Parathyroid adenoma (tissue), 2 donors: ENCODE results near the gene GNG12.

Experiments used
- H2AFZ ChIP-seq: fragments of 300-600 bp; sonication (generic); one replicate; pipeline ENCODE4 v1.7.0; 2017; ENCODE audit warnings: antibody characterized with exemption, mild to moderate bottlenecking
- H3K27ac ChIP-seq: fragments of 300-600 bp; sonication (generic); one replicate; pipeline ENCODE4 v1.7.0; 2017
- H3K27me3 ChIP-seq: fragments of 300-600 bp; sonication (generic); one replicate; pipeline ENCODE4 v1.7.0; 2017; ENCODE audit warnings: low read length; ENCODE audit not compliant: control insufficient read depth, insufficient read depth
- H3K36me3 ChIP-seq: fragments of 300-600 bp; sonication (generic); one replicate; pipeline ENCODE4 v1.7.0; 2017; ENCODE audit warnings: low read length; ENCODE audit not compliant: control insufficient read depth, insufficient read depth
- H3K4me1 ChIP-seq: fragments of 300-600 bp; sonication (generic); one replicate; pipeline ENCODE4 v1.7.0; 2017; ENCODE audit warnings: control low read depth
- H3K4me2 ChIP-seq: fragments of 300-600 bp; sonication (generic); one replicate; pipeline ENCODE4 v1.7.0; 2017; ENCODE audit warnings: low read length
- H3K4me3 ChIP-seq: fragments of 300-600 bp; sonication (generic); one replicate; pipeline ENCODE4 v1.7.0; 2017; ENCODE audit warnings: low read depth, low read length
- H3K79me2 ChIP-seq: fragments of 300-600 bp; sonication (generic); one replicate; pipeline ENCODE4 v1.7.0; 2017; ENCODE audit warnings: control low read depth
- H3K9ac ChIP-seq: fragments of 300-600 bp; sonication (generic); one replicate; pipeline ENCODE4 v1.7.0; 2017; ENCODE audit warnings: mild to moderate bottlenecking
- H3K9me3 ChIP-seq: fragments of 300-600 bp; sonication (generic); one replicate; pipeline ENCODE4 v1.7.0; 2017; ENCODE audit warnings: low read length; ENCODE audit not compliant: control insufficient read depth
- TF ChIP-seq, protein P1 (sequence below): fragments of 300-600 bp; sonication (generic); IDR thresholded peaks from one replicate; pipeline ENCODE4 v1.7.0; 2017; ENCODE audit warnings: antibody characterized with exemption, mild to moderate bottlenecking
- donor health status: primary hyperparathyroidism.

GNG12 gene

DNA sequence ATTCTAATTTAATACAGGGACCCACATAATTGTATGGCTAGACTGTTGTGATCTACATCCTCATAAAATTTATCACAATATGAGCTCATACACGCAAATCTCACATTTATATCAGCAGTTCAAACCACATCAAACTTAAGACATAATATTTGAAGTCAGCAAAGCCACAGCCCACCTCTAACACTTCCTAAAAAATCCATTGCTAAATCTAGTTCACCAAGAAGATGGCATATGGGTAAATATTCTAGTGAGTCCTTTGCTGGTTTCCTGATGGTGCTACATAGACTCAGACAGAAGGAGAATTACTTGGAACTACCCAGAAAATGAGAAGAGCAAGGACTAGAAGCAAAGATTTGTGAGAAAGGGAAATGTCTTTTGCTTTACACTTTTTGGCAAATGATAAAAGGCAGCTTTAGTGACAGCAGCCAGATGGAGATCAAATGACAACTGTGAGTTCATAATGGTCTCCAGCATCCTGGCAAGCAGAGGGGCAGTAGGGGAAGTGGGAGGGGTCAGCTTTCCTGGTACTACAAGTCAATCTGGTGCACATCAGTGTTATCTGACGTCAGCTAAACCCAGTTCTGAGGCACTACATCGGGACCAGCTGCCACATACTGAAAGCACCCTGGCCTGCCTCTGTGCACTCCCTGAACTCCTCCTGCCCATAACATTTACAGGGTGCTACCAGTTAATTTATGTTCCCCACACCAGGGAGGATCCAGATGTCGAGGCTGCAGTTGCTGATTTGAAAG, 158.8 kb downstream of the GNG12 start:
- Histone ChIP-seq H3K79me2 (no peaks in the 10 kb centered on the region), H3K4me2 (no peak overlapping the region), H3K4me3 (no peak overlapping the region), H3K4me1 (peaks cover 4% of the 10 kb centered on the region), H3K9me3 (no peaks in the 10 kb centered on the region), H3K9ac (no peak overlapping the region), H3K36me3 (no peaks in the 10 kb centered on the region), H3K27ac (no peak overlapping the region), H3K27me3 (no peaks in the 10 kb centered on the region), H2AFZ (no peak overlapping the region)
- TF ChIP-seq, protein P1, sequence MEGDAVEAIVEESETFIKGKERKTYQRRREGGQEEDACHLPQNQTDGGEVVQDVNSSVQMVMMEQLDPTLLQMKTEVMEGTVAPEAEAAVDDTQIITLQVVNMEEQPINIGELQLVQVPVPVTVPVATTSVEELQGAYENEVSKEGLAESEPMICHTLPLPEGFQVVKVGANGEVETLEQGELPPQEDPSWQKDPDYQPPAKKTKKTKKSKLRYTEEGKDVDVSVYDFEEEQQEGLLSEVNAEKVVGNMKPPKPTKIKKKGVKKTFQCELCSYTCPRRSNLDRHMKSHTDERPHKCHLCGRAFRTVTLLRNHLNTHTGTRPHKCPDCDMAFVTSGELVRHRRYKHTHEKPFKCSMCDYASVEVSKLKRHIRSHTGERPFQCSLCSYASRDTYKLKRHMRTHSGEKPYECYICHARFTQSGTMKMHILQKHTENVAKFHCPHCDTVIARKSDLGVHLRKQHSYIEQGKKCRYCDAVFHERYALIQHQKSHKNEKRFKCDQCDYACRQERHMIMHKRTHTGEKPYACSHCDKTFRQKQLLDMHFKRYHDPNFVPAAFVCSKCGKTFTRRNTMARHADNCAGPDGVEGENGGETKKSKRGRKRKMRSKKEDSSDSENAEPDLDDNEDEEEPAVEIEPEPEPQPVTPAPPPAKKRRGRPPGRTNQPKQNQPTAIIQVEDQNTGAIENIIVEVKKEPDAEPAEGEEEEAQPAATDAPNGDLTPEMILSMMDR, result no peak

- TF ChIP-seq, protein P1, result no peak
- no peak overlapping the region for H2AFZ ChIP-seq
- H3K4me1 ChIP-seq, result peaks cover 4% of the 10 kb centered on the region
- H3K27me3 ChIP-seq, result no peaks in the 10 kb centered on the region
- H3K27ac ChIP-seq, result no peak overlapping the region
- no peak overlapping the region for H3K4me3 ChIP-seq
- H3K79me2 ChIP-seq, result no peaks in the 10 kb centered on the region
- no peak overlapping the region for H3K4me2 ChIP-seq
- no peaks in the 10 kb centered on the region for H3K9me3 ChIP-seq
- H3K9ac ChIP-seq, result no peak overlapping the region
- H3K36me3 ChIP-seq, result no peaks in the 10 kb centered on the region
These were observed 159.6 kb downstream of the GNG12 start for GRCh38 chr1:67673468-67674201.

DNA sequence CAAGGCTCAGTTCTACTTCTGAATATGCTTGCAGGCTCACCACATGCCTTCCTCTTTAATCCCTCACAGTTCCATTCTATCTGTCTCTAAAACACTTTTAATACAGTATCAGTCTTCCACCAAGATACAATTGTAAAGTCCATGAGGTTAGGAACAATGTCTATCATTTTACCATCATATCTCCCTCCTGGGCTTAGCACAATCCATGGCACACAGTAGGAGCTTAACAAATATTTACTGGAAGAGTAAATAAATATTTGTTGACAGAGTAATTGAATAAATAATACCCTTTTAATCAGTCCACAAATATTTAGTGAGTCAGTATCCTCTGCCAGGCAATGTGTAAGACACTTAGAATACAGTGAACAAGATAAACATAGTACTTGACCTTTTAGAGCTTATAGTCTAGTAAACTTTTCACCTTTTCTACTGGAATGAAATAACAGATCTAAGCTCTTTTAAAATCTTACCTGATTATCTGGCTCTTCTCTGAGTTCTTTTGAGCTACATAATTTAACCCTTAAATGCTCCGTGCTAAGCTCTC, 160.9 kb downstream of the GNG12 start:
- Histone ChIP-seq H3K79me2 (no peaks in the 10 kb centered on the region), H3K36me3 (no peaks in the 10 kb centered on the region), H3K27me3 (no peaks in the 10 kb centered on the region), H3K9me3 (no peaks in the 10 kb centered on the region), H3K4me3 (no peak overlapping the region), H2AFZ (no peak overlapping the region), H3K4me1 (peaks cover 4% of the 10 kb centered on the region), H3K4me2 (no peak overlapping the region), H3K9ac (no peak overlapping the region), H3K27ac (no peak overlapping the region)
- TF ChIP-seq, protein P1, result no peak

GRCh38 chr1:67668660-67669059, 164.6 kb downstream of the GNG12 start:
- Histone ChIP-seq H3K9ac (no peak overlapping the region), H3K27me3 (no peaks in the 10 kb centered on the region), H3K4me1 (no peaks in the 10 kb centered on the region), H3K4me2 (no peak overlapping the region), H2AFZ (no peak overlapping the region), H3K27ac (no peak overlapping the region), H3K79me2 (no peaks in the 10 kb centered on the region), H3K36me3 (no peaks in the 10 kb centered on the region), H3K9me3 (no peaks in the 10 kb centered on the region), H3K4me3 (no peak overlapping the region)
- TF ChIP-seq, protein P1, result no peak
